ENCODE data around the gene SRRM3. TPM values are rescaled to one million over a fixed set of nuclear protein-coding genes. Genes with fewer than 3 reads are reported as not detected.

SRRM3 gene
- total RNA-seq, 2 donors from 2014 or later: 0.92 to 0.95 TPM

Other genes with a start within 250 kb of the SRRM3 start
- 100 to 1,000 TPM; 102 to 104 TPM for gene TMEM120A, start 207.3 kb upstream of the SRRM3 start, total RNA-seq
- 10 to 100 TPM; 19.0 to 26.0 TPM for gene STYXL1, start 153.9 kb upstream of the SRRM3 start, total RNA-seq
- 100 to 1,000 TPM; 226 to 284 TPM for gene MDH2, start 153.8 kb upstream of the SRRM3 start, total RNA-seq
- gene HSPB1, start 100.8 kb downstream of the SRRM3 start, total RNA-seq: 100 to 1,000 TPM; 327 to 513 TPM
- 100 to 1,000 TPM in 1 of 2 donors, 10 to 100 TPM in 1; 83.3 to 106 TPM for gene YWHAG, start 157.1 kb downstream of the SRRM3 start, total RNA-seq
- gene SSC4D, start 207.8 kb downstream of the SRRM3 start, total RNA-seq: under 1 TPM; 0.15 to 0.50 TPM
- gene ZP3, start 223.1 kb downstream of the SRRM3 start, total RNA-seq: 1 to 10 TPM; 3.3 to 5.9 TPM

Data from left colon (tissue), 2 donors.